ENCODE measurements around the gene COX6B1.

GRCh38 chr19:35623327-35624010 lies 24.7 kb upstream of the COX6B1 start:
- no peak for TF ChIP-seq YY1 (IDR thresholded peaks at IDR 0.05; ENCODE audit: low read depth)
- TF ChIP-seq FOSL2 (IDR thresholded peaks at IDR 0.05; ENCODE audit: borderline replicate concordance, low read depth) = no peak
- TF ChIP-seq NRF1 (IDR thresholded peaks at IDR 0.05; ENCODE audit: low read depth, low read length) = no peak
- no peak for TF ChIP-seq GABPA (IDR thresholded peaks at IDR 0.05; ENCODE audit: low read depth)
- TF ChIP-seq, protein P1, sequence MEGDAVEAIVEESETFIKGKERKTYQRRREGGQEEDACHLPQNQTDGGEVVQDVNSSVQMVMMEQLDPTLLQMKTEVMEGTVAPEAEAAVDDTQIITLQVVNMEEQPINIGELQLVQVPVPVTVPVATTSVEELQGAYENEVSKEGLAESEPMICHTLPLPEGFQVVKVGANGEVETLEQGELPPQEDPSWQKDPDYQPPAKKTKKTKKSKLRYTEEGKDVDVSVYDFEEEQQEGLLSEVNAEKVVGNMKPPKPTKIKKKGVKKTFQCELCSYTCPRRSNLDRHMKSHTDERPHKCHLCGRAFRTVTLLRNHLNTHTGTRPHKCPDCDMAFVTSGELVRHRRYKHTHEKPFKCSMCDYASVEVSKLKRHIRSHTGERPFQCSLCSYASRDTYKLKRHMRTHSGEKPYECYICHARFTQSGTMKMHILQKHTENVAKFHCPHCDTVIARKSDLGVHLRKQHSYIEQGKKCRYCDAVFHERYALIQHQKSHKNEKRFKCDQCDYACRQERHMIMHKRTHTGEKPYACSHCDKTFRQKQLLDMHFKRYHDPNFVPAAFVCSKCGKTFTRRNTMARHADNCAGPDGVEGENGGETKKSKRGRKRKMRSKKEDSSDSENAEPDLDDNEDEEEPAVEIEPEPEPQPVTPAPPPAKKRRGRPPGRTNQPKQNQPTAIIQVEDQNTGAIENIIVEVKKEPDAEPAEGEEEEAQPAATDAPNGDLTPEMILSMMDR (IDR thresholded peaks at IDR 0.05) = no peak
- TF ChIP-seq EZH2phosphoT487 (IDR thresholded peaks at IDR 0.05; ENCODE audit: borderline replicate concordance, low read depth) = no peak
- no peak for TF ChIP-seq RFX5 (IDR thresholded peaks at IDR 0.05; ENCODE audit: low read length)
- no peak for TF ChIP-seq PBX3 (IDR thresholded peaks at IDR 0.05)
- no peak for TF ChIP-seq RCOR1 (IDR thresholded peaks at IDR 0.05; ENCODE audit: low read length)
- no peak for TF ChIP-seq FOXJ3 (CRISPR knock-in tag; IDR thresholded peaks at IDR 0.05)

All from SK-N-SH (cell line).